Measurements from ENCODE around the gene AREG.

Gene AREG

GRCh38 chr4:74501579-74501978, 56.6 kb downstream of the AREG start:
- DNase-seq = no peak
- intact Hi-C loops (cut with DNase I) = no loop called here

- no peak for DNase-seq
Measured at GRCh38 chr4:74503580-74503979, 58.6 kb downstream of the AREG start.

DNA sequence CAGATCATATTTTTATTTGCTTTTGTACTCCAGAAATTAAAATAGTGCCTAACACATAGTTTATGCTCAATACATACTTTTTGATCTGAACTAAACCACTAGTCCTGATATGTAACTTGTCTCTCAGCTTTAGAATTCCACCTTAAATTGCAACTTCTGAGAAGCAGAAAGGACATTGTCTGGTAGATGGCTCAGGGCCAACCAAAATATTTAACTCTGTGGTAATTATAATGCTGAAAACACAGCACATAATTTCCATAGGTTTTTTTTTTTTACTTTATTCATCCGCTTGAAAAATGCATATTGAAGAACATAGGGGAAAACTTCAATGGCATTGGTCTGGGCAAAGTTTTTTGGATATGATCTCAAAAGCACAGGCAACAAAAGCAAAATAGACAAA, 59.3 kb downstream of the AREG start:
- DNase-seq = no peak
- intact Hi-C loops (cut with DNase I) = no loop called here

More at GRCh38 chr4:74503580-74503979, 58.6 kb downstream of the AREG start:
- intact Hi-C loops (cut with DNase I) = no loop called here

All from posterior cingulate gyrus (tissue), 11 donors.